HepG2 (cell line): ENCODE data around the gene PTPN14. TPM values are rescaled to one million over a fixed set of nuclear protein-coding genes. Genes with fewer than 3 reads are reported as not detected.

Experiments
- CBX2 ChIP-seq, 2 experiments: fragments of 200-600 bp in 1 of 2; sonication (generic); formaldehyde crosslinking in 1 of 2; IDR thresholded peaks; 2 replicates each; pipeline versions ENCODE4 v1.7.0 to v1.8.1; 2018 to 2022; ENCODE audit warnings: low read depth in 2 of 2, low read length in 1 of 2, mild to moderate bottlenecking in 1 of 2, missing genetic modification reagents in 1 of 2
- FOXA1 ChIP-seq, 2 experiments: fragments of 450-650 bp in 1 of 2; sonication (generic) in 1 of 2; formaldehyde crosslinking in 1 of 2; IDR thresholded peaks; 2 replicates each; pipeline versions ENCODE4 v1.4.0 to v1.6.1; 2016 to 2020; ENCODE audit warnings: missing genetic modification reagents in 1 of 2
- FOXK2 ChIP-seq: fragments of 450-650 bp; IDR thresholded peaks from 2 replicates; pipeline ENCODE4 v1.6.1; 2016
- GMEB1 ChIP-seq: sonication (generic); formaldehyde crosslinking; IDR thresholded peaks from 2 replicates; pipeline ENCODE4 v1.5.1; 2020; ENCODE audit warnings: missing genetic modification reagents, mild to moderate bottlenecking, borderline replicate concordance
- HMGXB4 ChIP-seq, 2 experiments: sonication (generic) in 1 of 2; formaldehyde crosslinking in 1 of 2; IDR thresholded peaks; 2 replicates each; pipeline versions ENCODE4 v1.4.0 to v1.6.1; 2018 to 2020; ENCODE audit warnings: missing genetic modification reagents in 2 of 2, borderline replicate concordance in 1 of 2, low read depth in 1 of 2, mild to moderate bottlenecking in 1 of 2, missing biosample characterization in 1 of 2
- KLF9 ChIP-seq: IDR thresholded peaks from 2 replicates; pipeline ENCODE4 v1.6.1; 2016; ENCODE audit warnings: low read depth
- MED8 ChIP-seq: sonication (generic); formaldehyde crosslinking; IDR thresholded peaks from 2 replicates; pipeline ENCODE4 v1.8.1; 2023; ENCODE audit warnings: mild to moderate bottlenecking, missing genetic modification reagents; ENCODE audit not compliant: insufficient replicate concordance
- MTA1 ChIP-seq: sonication (generic); formaldehyde crosslinking; IDR thresholded peaks from 2 replicates; pipeline ENCODE4 v1.4.0; 2020; ENCODE audit warnings: missing genetic modification reagents, mild to moderate bottlenecking, borderline replicate concordance
- PHB2 ChIP-seq: fragments of 450-650 bp; IDR thresholded peaks from 2 replicates; pipeline ENCODE4 v1.6.1; 2018; ENCODE audit not compliant: partially characterized antibody
- POLR2AphosphoS5 ChIP-seq: IDR thresholded peaks from 2 replicates; pipeline ENCODE4 v1.6.1; 2012; ENCODE audit warnings: low read depth, low read length
- REST ChIP-seq, 2 experiments: IDR thresholded peaks; 2 replicates each; pipeline ENCODE4 v1.6.1; 2011 to 2012; ENCODE audit warnings: low read length in 2 of 2, borderline replicate concordance in 1 of 2, low read depth in 1 of 2, mild to moderate bottlenecking in 1 of 2, moderate library complexity in 1 of 2
- RFX5 ChIP-seq: IDR thresholded peaks from 2 replicates; pipeline ENCODE4 v1.6.1; 2011; ENCODE audit warnings: low read depth, low read length, improper control_type of control experiment
- SSRP1 ChIP-seq: IDR thresholded peaks from 2 replicates; pipeline ENCODE4 v1.6.1; 2016; ENCODE audit warnings: control low read depth
- TAF1 ChIP-seq: sonication (generic); formaldehyde crosslinking; IDR thresholded peaks from 2 replicates; pipeline ENCODE4 v1.4.0; 2020; ENCODE audit warnings: missing genetic modification reagents
- TBX2 ChIP-seq: sonication (generic); formaldehyde crosslinking; IDR thresholded peaks from 2 replicates; pipeline ENCODE4 v1.5.0; 2020; ENCODE audit warnings: missing genetic modification reagents, mild to moderate bottlenecking, borderline replicate concordance
- ZHX1 ChIP-seq: sonication (generic); formaldehyde crosslinking; IDR thresholded peaks from 2 replicates; pipeline ENCODE4 v1.8.1; 2022; ENCODE audit warnings: low read depth, mild to moderate bottlenecking, missing genetic modification reagents
- ZMAT3 ChIP-seq: sonication (generic); formaldehyde crosslinking; conservative IDR thresholded peaks from 2 replicates; pipeline ENCODE4 v1.7.0; 2021; ENCODE audit warnings: missing genetic modification reagents
- ZNF367 ChIP-seq: sonication (generic); formaldehyde crosslinking; IDR thresholded peaks from 2 replicates; pipeline ENCODE4 v1.4.0; 2020; ENCODE audit warnings: missing genetic modification reagents, borderline replicate concordance
- polyA plus RNA-seq, 8 experiments: library from polyadenylated mRNA; depleted of rRNA in 3 of 8; stranded (reverse) in 7 of 8; unstranded in 1 of 8; fragments of >200 nt; fragmentation: Illumina TruSeq in 4 of 8; extraction: Trizol in 4 of 8; gene quantifications; 2 replicates each; pipeline versions ENCODE4 v1.2.1 to v1.2.3, GENCODE V29; 2011 to 2016; ENCODE audit warnings: low read depth in 4 of 8, missing spikeins in 1 of 8, mixed read lengths in 1 of 8; ENCODE audit not compliant: insufficient read depth in 1 of 8
- total RNA-seq, 5 experiments: library from RNA; depleted of rRNA; stranded (reverse); fragments of >200 nt; fragmentation: Illumina TruSeq; extraction: Trizol; gene quantifications; 2 replicates each; pipeline ENCODE4 v1.2.3, GENCODE V29; 2016; ENCODE audit warnings: low read depth in 1 of 5

The PTPN14 gene
- total and polyA plus RNA-seq, 2 of the 13 experiments (the other 11 are each of a cell fraction or from before 2014, with no cell fraction given): 3.9 to 4.7 TPM

GRCh38 chr1:214318956-214319736 is 232.3 kb downstream of the PTPN14 start (continued):
- TF ChIP-seq TBX2 (CRISPR knock-in tag) (0 out of 2 replicates have a peak, but pooled peaks have one; percentile 22), HMGXB4 (CRISPR knock-in tag; IDR thresholded peaks at IDR 0.05; ENCODE audit: borderline replicate concordance in 1 of 2, low read depth in 1 of 2) (peak in 1 of 2 experiments; percentile 11; a peak in 1 of 4 replicates), ZHX1 (CRISPR knock-in tag) (no peak), FOXA1 (IDR thresholded peaks at IDR 0.05) (no peak), FOXA1 (CRISPR knock-in tag; IDR thresholded peaks at IDR 0.05) (0 out of 2 replicates have a peak, but pooled peaks have one; percentile 13), TAF1 (CRISPR knock-in tag) (no peak), RFX5 (peak; percentile 65), CBX2 (IDR thresholded peaks at IDR 0.05; ENCODE audit: low read depth, low read length) (no peak), CBX2 (CRISPR knock-in tag; IDR thresholded peaks at IDR 0.05; ENCODE audit: low read depth) (no peak), SSRP1 (CRISPR knock-in tag) (no peak), ZMAT3 (no peak), MED8 (no peak), ZNF367 (CRISPR knock-in tag) (no peak), GMEB1 (CRISPR knock-in tag) (no peak), MTA1 (CRISPR knock-in tag) (no peak), FOXK2 (no peak), KLF9 (no peak), REST (IDR thresholded peaks at IDR 0.05; ENCODE audit: borderline replicate concordance in 1 of 2, low read depth in 1 of 2, low read length in 2 of 2) (no peak), POLR2AphosphoS5 (0 out of 2 replicates have a peak, but pooled peaks have one; percentile 17), PHB2 (no peak)
